Upper lobe of left lung (tissue), 6 donors: ENCODE results near the gene CFAP299. TPM values are rescaled to one million over a fixed set of nuclear protein-coding genes. Genes with fewer than 3 reads are reported as not detected.
A peak's percentile ranks its signal among the peaks of the same experiment; 100 is the strongest.
"Not testable (repeated sequence)": the region's sequence is repeated elsewhere in the genome, so short reads cannot be mapped to it uniquely, and the experiment has no call there.

Experiments
- ATAC-seq, 2 donors: fragments of 200-7000 bp; cut with Tn5 transposase; one replicate each; pipeline ENCODE4 v1.9.1; 2022; ENCODE audit warnings: mild to moderate bottlenecking in 2 of 2, moderate library complexity in 2 of 2; ENCODE audit not compliant: low FRiP score in 2 of 2
- DNase-seq, 2 donors: peaks; one replicate each; pipeline ENCODE4 v3.0.0-alpha.2; 2019 to 2020
- H3K27ac ChIP-seq, 4 donors: fragments of 200-600 bp; sonication (generic); one replicate each; pipeline ENCODE4 v1.5.1; 2016 to 2019
- H3K27me3 ChIP-seq, 4 donors: fragments of 200-600 bp; sonication (generic); one replicate each; pipeline ENCODE4 v1.5.1; 2017 to 2019
- H3K36me3 ChIP-seq, 4 donors: fragments of 200-600 bp; sonication (generic); one replicate each; pipeline ENCODE4 v1.5.1; 2016 to 2019
- H3K4me1 ChIP-seq, 4 donors: fragments of 200-600 bp; sonication (generic); one replicate each; pipeline ENCODE4 v1.5.1; 2018 to 2019
- H3K4me3 ChIP-seq, 4 donors: fragments of 200-600 bp; sonication (generic); one replicate each; pipeline ENCODE4 v1.5.1; 2017 to 2019; ENCODE audit warnings: mild to moderate bottlenecking in 2 of 4, moderate library complexity in 1 of 4
- H3K9me3 ChIP-seq, 4 donors: fragments of 200-600 bp; sonication (generic); one replicate each; pipeline ENCODE4 v1.5.1; 2018 to 2019
- CTCF ChIP-seq, 6 experiments: fragments of 450-650 bp in 4 of 6; fragments of 200-600 bp in 2 of 6; sonication (generic) in 2 of 6; IDR thresholded peaks; one replicate each; pipeline ENCODE4 v1.5.1; 2016 to 2019; ENCODE audit warnings: antibody characterized with exemption in 6 of 6
- EP300 ChIP-seq, 4 donors: sonication (generic); formaldehyde crosslinking; IDR thresholded peaks; one replicate each; pipeline ENCODE4 v1.5.1; 2017; ENCODE audit warnings: antibody characterized with exemption in 4 of 4, control low read depth in 2 of 4
- POLR2A ChIP-seq, 4 donors: fragments of 450-650 bp; IDR thresholded peaks; one replicate each; pipeline ENCODE4 v1.5.1; 2016 to 2017; ENCODE audit warnings: antibody characterized with exemption in 4 of 4, mild to moderate bottlenecking in 2 of 4
- POLR2AphosphoS5 ChIP-seq, 2 donors: sonication (generic); formaldehyde crosslinking; IDR thresholded peaks; one replicate each; pipeline ENCODE4 v1.5.1; 2017; ENCODE audit warnings: antibody characterized with exemption in 2 of 2
- WGBS, 2 donors: methylation state at CpG; one replicate each; pipeline ENCODE4 v1.1.5; 2017 to 2018; 5-methylcytosine and 5-hydroxymethylcytosine counted together
- total RNA-seq, 6 donors: library from RNA; depleted of rRNA in 4 of 6; stranded (reverse); fragments of >200 nt in 4 of 6; gene quantifications; one replicate each; pipeline versions ENCODE4 v1.1.0 to v1.2.1, GENCODE V29; 2016 to 2021
- donor health status: DM: no; HTN: no; CAD: no; lungs with moderate emphysema.
- donor health status: DM: no; HTN: yes; CAD: no; lungs with severe emphysema.

The CFAP299 gene
- 10 to 100 TPM in 1 of 6 donors, 1 to 10 TPM in 4, under 1 TPM in 1; 0.46 to 31.6 (median 3.9) TPM for total RNA-seq

- TF ChIP-seq EP300 (IDR thresholded peaks at IDR 0.05) (no peak), CTCF (IDR thresholded peaks at IDR 0.05) (peak in 5 of 6 experiments; percentile 11 to 70 (median 40)), POLR2A (IDR thresholded peaks at IDR 0.05) (peak in 1 of 4 donors; percentile 22), POLR2AphosphoS5 (IDR thresholded peaks at IDR 0.05) (no peak)
- peak; percentile 92 to 96 for ATAC-seq
- no peaks in the 10 kb centered on the region for H3K36me3 ChIP-seq
Measured at GRCh38 chr4:80335554-80336358, at the start of gene CFAP299. Gene CFAP299, plus strand, starts transcription at chr4:80335730.

GRCh38 chr4:80286451-80286850 is 49.1 kb upstream of the CFAP299 start:
- DNase-seq, result no peak
- H3K4me3 ChIP-seq, result no peak overlapping the region

More at GRCh38 chr4:80335554-80336358, at the start of gene CFAP299:
- Histone ChIP-seq H3K4me1 (peaks cover 0 to 14% (median 9%) of the 10 kb centered on the region in 4 donors), H3K9me3 (no peaks in the 10 kb centered on the region), H3K27me3 (peaks cover 0 to 6% (median 0%) of the 10 kb centered on the region in 4 donors), H3K4me3 (peak within 1 kb of the TSS; percentile 45 to 65 (median 57)), H3K27ac (no peak within 1 kb of the TSS)
- DNase-seq, result peak; percentile 90
- 2 to 3% methylated on average over 6 to 44 of the region's 49 CpGs for WGBS, 2 donors

GRCh38 chr4:80290665-80291064 is 44.9 kb upstream of the CFAP299 start:
- not testable (repeated sequence) for H3K4me3 ChIP-seq, ATAC-seq, H3K4me1 ChIP-seq, H3K27me3 ChIP-seq, DNase-seq, H3K36me3 ChIP-seq, H3K9me3 ChIP-seq, H3K27ac ChIP-seq
- WGBS, 2 donors, result 89 to 98% methylated on average over 2 of the region's 2 CpGs

More at GRCh38 chr4:80286451-80286850, 49.1 kb upstream of the CFAP299 start:
- WGBS, 2 donors, result 62 to 72% methylated on average over 7 of the region's 7 CpGs
- Histone ChIP-seq H3K9me3 (no peaks in the 10 kb centered on the region), H3K4me1 (no peaks in the 10 kb centered on the region), H3K36me3 (no peaks in the 10 kb centered on the region), H3K27ac (no peak overlapping the region), H3K27me3 (no peaks in the 10 kb centered on the region)
- TF ChIP-seq CTCF (IDR thresholded peaks at IDR 0.05) (no peak), POLR2A (IDR thresholded peaks at IDR 0.05) (no peak), POLR2AphosphoS5 (IDR thresholded peaks at IDR 0.05) (no peak), EP300 (IDR thresholded peaks at IDR 0.05) (no peak)
- no peak for ATAC-seq

- no peak for DNase-seq
- Histone ChIP-seq H3K27me3 (no peaks in the 10 kb centered on the region), H3K4me3 (no peak overlapping the region), H3K9me3 (no peaks in the 10 kb centered on the region), H3K36me3 (no peaks in the 10 kb centered on the region), H3K27ac (no peak overlapping the region), H3K4me1 (no peaks in the 10 kb centered on the region)
- TF ChIP-seq EP300 (IDR thresholded peaks at IDR 0.05), result no peak
- TF ChIP-seq POLR2A (IDR thresholded peaks at IDR 0.05), result no peak
- no peak for TF ChIP-seq CTCF (IDR thresholded peaks at IDR 0.05)
- no peak for TF ChIP-seq POLR2AphosphoS5 (IDR thresholded peaks at IDR 0.05)
- ATAC-seq, result no peak
- 77 to 80% methylated on average over 2 of the region's 2 CpGs for WGBS, 2 donors
Measured at GRCh38 chr4:80294206-80294605, 41.3 kb upstream of the CFAP299 start.

GRCh38 chr4:80295336-80295735 is 40.2 kb upstream of the CFAP299 start:
- no peaks in the 10 kb centered on the region for H3K9me3 ChIP-seq
- H3K27me3 ChIP-seq, result no peaks in the 10 kb centered on the region
- 62 to 70% methylated on average over 3 of the region's 3 CpGs for WGBS, 2 donors
- no peak for DNase-seq
- TF ChIP-seq POLR2AphosphoS5 (IDR thresholded peaks at IDR 0.05) (no peak), CTCF (IDR thresholded peaks at IDR 0.05) (no peak), POLR2A (IDR thresholded peaks at IDR 0.05) (no peak), EP300 (IDR thresholded peaks at IDR 0.05) (no peak)
- H3K27ac ChIP-seq, result no peak overlapping the region
- no peak for ATAC-seq
- H3K4me3 ChIP-seq, result no peak overlapping the region
- no peaks in the 10 kb centered on the region for H3K4me1 ChIP-seq
- no peaks in the 10 kb centered on the region for H3K36me3 ChIP-seq
